Upper lobe of right lung (tissue), 1 donor: Measurements from ENCODE around the gene NDUFV3. TPM values are rescaled to one million over a fixed set of nuclear protein-coding genes. Genes with fewer than 3 reads are reported as not detected.

Experiments used
- ATAC-seq: fragments of 200-7000 bp; cut with Tn5 transposase; one replicate; pipeline ENCODE4 v1.9.1; 2020; ENCODE audit warnings: mild to moderate bottlenecking, moderate library complexity
- DNase-seq: peaks from one replicate; pipeline ENCODE4 v3.0.0-alpha.2; 2020
- H3K27ac ChIP-seq: fragments of 200-600 bp; one replicate; pipeline ENCODE4 v1.8.0; 2022
- H3K27me3 ChIP-seq: fragments of 200-600 bp; one replicate; pipeline ENCODE4 v1.8.0; 2022; ENCODE audit warnings: mild to moderate bottlenecking
- H3K36me3 ChIP-seq: fragments of 200-600 bp; one replicate; pipeline ENCODE4 v1.8.0; 2022
- H3K4me1 ChIP-seq: fragments of 200-600 bp; one replicate; pipeline ENCODE4 v1.8.0; 2022
- H3K4me3 ChIP-seq: fragments of 200-600 bp; one replicate; pipeline ENCODE4 v1.8.0; 2022; ENCODE audit warnings: mild to moderate bottlenecking
- H3K9me3 ChIP-seq: fragments of 200-600 bp; one replicate; pipeline ENCODE4 v1.8.0; 2022
- CTCF ChIP-seq: fragments of 200-600 bp; IDR thresholded peaks from one replicate; pipeline ENCODE4 v1.8.0; 2022; ENCODE audit warnings: antibody characterized with exemption
- intact Hi-C: fragments of 100-400 bp; cut with DNase I; formaldehyde crosslinking; loops from one replicate; pipeline ENCODE4 v1.11.0; 2022
- long read RNA-seq: library from polyadenylated mRNA; unstranded; transcript quantifications from one replicate; pipeline ENCODE4 v2.0.0, GENCODE V29; 2021
- total RNA-seq: library from RNA; stranded (reverse); fragmentation: NEBNext Ultra II Directional; extraction: Animal tissue kit (Norgen Biotek cat#: 25700); gene quantifications from one replicate; pipeline ENCODE4 v1.2.1, GENCODE V29; 2021
- donor health status: DM: no; HTN: yes; CAD: no; lungs with severe emphysema.

Gene NDUFV3
- 38.5 TPM for total RNA-seq
- long read RNA-seq, full-length matches to known transcripts = 41 of 53 reads
- long read RNA-seq, partial matches to known transcripts = 4 of 53 reads
- long read RNA-seq, other reads (novel, unspliced or antisense) = 8 of 53 reads

GRCh38 chr21:42892931-42893755 is at the start of gene NDUFV3:
NDUFV3 (plus strand) TSS chr21:42893309; CDS start chr21:42893334, 25 bp downstream.
- Histone ChIP-seq H3K9me3 (no peaks in the 10 kb centered on the region), H3K4me3 (peak within 1 kb of the TSS; percentile 95), H3K27ac (peak within 1 kb of the TSS; percentile 96), H3K27me3 (no peaks in the 10 kb centered on the region), H3K36me3 (peaks cover 14% of the 10 kb centered on the region), H3K4me1 (no peaks in the 10 kb centered on the region)
- intact Hi-C loops = no loop called here
- peak; percentile 15 for TF ChIP-seq CTCF
- peak; percentile 98 for ATAC-seq
- DNase-seq = peak; percentile 100

- DNase-seq = peak; percentile 88
- no peaks in the 10 kb centered on the region for H3K27me3 ChIP-seq
- intact Hi-C loops = no loop called here
- H3K4me1 ChIP-seq = peaks cover 5% of the 10 kb centered on the region
- no peaks in the 10 kb centered on the region for H3K9me3 ChIP-seq
- no peak for TF ChIP-seq CTCF
- no peak overlapping the region for H3K4me3 ChIP-seq
- peak; percentile 91 for ATAC-seq
- peaks cover 69% of the 10 kb centered on the region for H3K36me3 ChIP-seq
- peak overlapping the region; percentile 5 for H3K27ac ChIP-seq
Observed at GRCh38 chr21:42844411-42845113, 48.5 kb upstream of the NDUFV3 start.

GRCh38 chr21:42845296-42845965 is 47.7 kb upstream of the NDUFV3 start:
- intact Hi-C loops = no loop called here
- no peak for TF ChIP-seq CTCF
- H3K4me3 ChIP-seq = no peak overlapping the region
- peaks cover 5% of the 10 kb centered on the region for H3K4me1 ChIP-seq
- ATAC-seq (peak; percentile 21), DNase-seq (peak; percentile 73)
- peak overlapping the region; percentile 5 for H3K27ac ChIP-seq
- no peaks in the 10 kb centered on the region for H3K9me3 ChIP-seq
- H3K36me3 ChIP-seq = peaks cover 75% of the 10 kb centered on the region
- H3K27me3 ChIP-seq = no peaks in the 10 kb centered on the region

- DNase-seq (peak; percentile 37), ATAC-seq (no peak)
- H3K27ac ChIP-seq = no peak overlapping the region
- peaks cover 72% of the 10 kb centered on the region for H3K36me3 ChIP-seq
- intact Hi-C loops = no loop called here
- H3K4me1 ChIP-seq = peaks cover 5% of the 10 kb centered on the region
- no peaks in the 10 kb centered on the region for H3K9me3 ChIP-seq
- H3K27me3 ChIP-seq = no peaks in the 10 kb centered on the region
- no peak for TF ChIP-seq CTCF
- no peak overlapping the region for H3K4me3 ChIP-seq
Observed at GRCh38 chr21:42846221-42846620, 46.9 kb upstream of the NDUFV3 start.

GRCh38 chr21:42847051-42847707 is 45.9 kb upstream of the NDUFV3 start:
- H3K9me3 ChIP-seq = no peaks in the 10 kb centered on the region
- H3K27me3 ChIP-seq = no peaks in the 10 kb centered on the region
- intact Hi-C loops = no loop called here
- H3K36me3 ChIP-seq = peaks cover 74% of the 10 kb centered on the region
- ATAC-seq (no peak), DNase-seq (peak; percentile 61)
- no peak for TF ChIP-seq CTCF
- H3K4me1 ChIP-seq = peaks cover 5% of the 10 kb centered on the region
- no peak overlapping the region for H3K27ac ChIP-seq
- H3K4me3 ChIP-seq = no peak overlapping the region
